Urothelium cell line (cell line): ENCODE data around the gene POFUT1.
A peak's percentile ranks its signal among the peaks of the same experiment; 100 is the strongest.
"Not testable (repeated sequence)": the region's sequence is repeated elsewhere in the genome, so short reads cannot be mapped to it uniquely, and the experiment has no call there.

ENCODE experiments used
- DNase-seq: peaks from one replicate; pipeline ENCODE4 v3.0.0; 2011; ENCODE audit warnings: low spot score, mixed read lengths
- FAIRE-seq: peaks from 2 replicates; lab custom pipeline; 2011; peaks lifted over from hg19 to GRCh38; lab: Jason Lieb, UNC

POFUT1 gene

GRCh38 chr20:32263398-32263954 is 55.8 kb downstream of the POFUT1 start:
- DNase-seq (no peak), FAIRE-seq (no peak)

GRCh38 chr20:32271620-32272019 is 63.9 kb downstream of the POFUT1 start:
- FAIRE-seq (no peak), DNase-seq (no peak)

- DNase-seq: no peak
- no peak for FAIRE-seq
Observed at GRCh38 chr20:32274359-32274758, 66.7 kb downstream of the POFUT1 start.

GRCh38 chr20:32275163-32275562 is 67.5 kb downstream of the POFUT1 start:
- DNase-seq, FAIRE-seq: not testable (repeated sequence)

- peak; percentile 97 for DNase-seq
Observed at GRCh38 chr20:32277361-32278198, 69.9 kb downstream of the POFUT1 start, which contains the start of gene KIF3B. KIF3B (plus strand) TSS chr20:32277651; CDS start chr20:32309778, 32,127 bp downstream.

DNA sequence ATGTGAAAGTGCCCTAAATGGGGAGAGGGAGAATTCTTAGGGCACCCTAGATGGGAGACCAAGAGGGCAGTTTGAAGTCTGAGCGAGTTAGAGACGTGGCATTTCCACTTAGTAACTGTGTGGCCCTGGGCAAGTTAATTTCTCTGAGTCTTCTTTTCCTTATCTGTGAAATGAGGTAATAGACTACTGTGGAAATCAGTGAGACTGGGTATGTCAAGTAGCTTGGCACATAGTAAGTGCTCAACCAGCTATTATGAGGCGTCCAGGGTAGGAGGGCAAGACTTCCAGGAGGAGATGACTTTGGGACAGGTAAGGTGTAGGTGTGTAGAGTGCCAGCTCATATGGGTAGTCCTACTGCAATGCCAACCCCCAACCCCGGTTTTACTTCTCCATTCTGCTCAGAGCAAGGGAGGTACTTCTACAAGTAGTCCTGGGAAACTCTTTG is 70.5 kb downstream of the POFUT1 start:
- FAIRE-seq (no peak), DNase-seq (no peak)

More at GRCh38 chr20:32277361-32278198, 69.9 kb downstream of the POFUT1 start, which contains the start of gene KIF3B:
- peak; percentile 20 for FAIRE-seq

DNA sequence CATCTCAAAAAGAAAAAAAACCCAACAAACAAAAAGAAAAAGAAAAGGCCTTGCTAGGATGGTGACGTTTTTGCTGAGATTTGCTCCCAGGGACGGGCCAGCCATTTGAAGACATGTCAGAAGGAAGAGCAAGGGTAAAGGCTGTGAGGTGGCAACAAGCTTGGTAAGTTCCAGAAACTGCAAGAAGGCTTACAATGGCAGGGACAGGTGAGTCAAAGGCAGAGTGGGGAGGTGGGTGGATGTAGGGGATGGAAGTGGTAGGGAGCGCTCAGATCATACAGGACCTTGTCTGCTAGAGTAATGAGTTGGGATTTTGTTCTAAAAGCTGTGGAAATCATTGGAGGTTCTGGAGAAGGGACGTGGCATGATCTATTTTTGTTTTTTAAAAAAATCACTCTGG is 74.0 kb downstream of the POFUT1 start:
- no peak for DNase-seq
- no peak for FAIRE-seq

DNA sequence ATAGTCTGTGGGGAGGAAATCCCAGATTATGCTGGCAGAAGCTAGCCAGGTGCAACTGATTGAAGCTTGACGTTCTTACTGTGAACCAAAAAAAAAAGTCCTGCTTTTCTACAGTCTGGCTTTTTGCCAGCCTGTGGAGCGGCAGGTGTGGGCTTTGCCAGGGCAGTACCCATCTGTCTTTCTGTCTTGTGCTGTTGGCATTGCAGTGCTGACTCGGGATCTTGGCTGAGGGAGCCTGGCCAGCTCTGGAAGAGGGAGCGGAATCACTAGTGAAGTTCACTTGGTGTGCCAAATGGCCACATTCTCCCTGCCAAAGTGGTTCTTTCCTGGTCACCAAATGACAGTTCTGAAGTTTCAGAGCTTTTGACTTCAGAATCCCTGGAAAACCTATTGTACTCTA is 74.8 kb downstream of the POFUT1 start:
- no peak for DNase-seq

GRCh38 chr20:32285082-32285620 is 77.5 kb downstream of the POFUT1 start:
- DNase-seq (no peak), FAIRE-seq (no peak)

More for the DNA sequence above, 74.8 kb downstream of the POFUT1 start:
- FAIRE-seq: no peak

GRCh38 chr20:32285621-32286371 is 78.1 kb downstream of the POFUT1 start:
- no peak for DNase-seq
- no peak for FAIRE-seq

- FAIRE-seq: no peak
- DNase-seq: no peak
Observed at GRCh38 chr20:32287231-32287638, 79.6 kb downstream of the POFUT1 start.
